ENCODE measurements around the gene PRTG.

Gene PRTG

GRCh38 chr15:55564347-55565145 is 178.4 kb downstream of the PRTG start:
- H3K36me3 ChIP-seq (ENCODE audit: insufficient read depth, low read length): no peaks in the 10 kb centered on the region
- H3K9ac ChIP-seq (ENCODE audit: low read depth, low read length): no peak overlapping the region
- no peak overlapping the region for H3K4me3 ChIP-seq (ENCODE audit: low read length)
- 86% methylated on average over 2 of the region's 2 CpGs for WGBS
- no peaks in the 10 kb centered on the region for H3K27me3 ChIP-seq (ENCODE audit: insufficient read depth, low read length)
- H3K27ac ChIP-seq (ENCODE audit: low read depth, low read length): no peak overlapping the region
- no peaks in the 10 kb centered on the region for H3K9me3 ChIP-seq (ENCODE audit: insufficient read depth, low read depth, low read length)
- H3K4me1 ChIP-seq (ENCODE audit: insufficient read depth, low read length): no peaks in the 10 kb centered on the region

DNA sequence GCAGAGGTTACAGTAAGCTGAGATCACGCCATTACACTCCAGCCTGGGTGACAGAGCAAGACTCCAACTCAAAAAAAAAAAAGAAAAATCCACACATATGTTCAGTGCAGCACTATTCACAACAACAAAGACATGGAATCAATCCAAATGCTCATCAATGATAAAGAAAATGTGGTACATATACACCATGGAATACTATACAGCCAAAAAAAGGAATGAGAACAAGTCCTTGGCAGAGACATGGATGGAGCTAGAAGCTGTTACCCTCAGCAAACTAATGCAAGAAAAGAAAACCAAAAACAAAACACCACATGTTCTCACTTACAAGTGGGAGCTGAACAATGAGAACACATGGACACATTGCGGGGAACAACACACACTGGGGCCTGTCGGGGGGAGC is 180.4 kb downstream of the PRTG start:
- no peaks in the 10 kb centered on the region for H3K27me3 ChIP-seq (ENCODE audit: insufficient read depth, low read length)
- H3K4me3 ChIP-seq (ENCODE audit: low read length): no peak overlapping the region
- no peaks in the 10 kb centered on the region for H3K36me3 ChIP-seq (ENCODE audit: insufficient read depth, low read length)
- H3K4me1 ChIP-seq (ENCODE audit: insufficient read depth, low read length): no peaks in the 10 kb centered on the region
- WGBS: 61% methylated on average over 3 of the region's 3 CpGs
- no peak overlapping the region for H3K27ac ChIP-seq (ENCODE audit: low read depth, low read length)
- no peaks in the 10 kb centered on the region for H3K9me3 ChIP-seq (ENCODE audit: insufficient read depth, low read depth, low read length)
- no peak overlapping the region for H3K9ac ChIP-seq (ENCODE audit: low read depth, low read length)

All from HUES64 (cell line).